Activated effector memory CD4-positive, alpha-beta T cell treated with anti-CD3 and anti-CD28 coated beads, Interleukin-2, amount 50 U/mL, for 16 hours (primary cell): Measurements from ENCODE around the gene MUTYH.
A peak's percentile ranks its signal among the peaks of the same experiment; 100 is the strongest.

Experiments
- DNase-seq: peaks from one replicate; pipeline ENCODE4 v3.0.0-alpha.2; 2020

The MUTYH gene

DNA sequence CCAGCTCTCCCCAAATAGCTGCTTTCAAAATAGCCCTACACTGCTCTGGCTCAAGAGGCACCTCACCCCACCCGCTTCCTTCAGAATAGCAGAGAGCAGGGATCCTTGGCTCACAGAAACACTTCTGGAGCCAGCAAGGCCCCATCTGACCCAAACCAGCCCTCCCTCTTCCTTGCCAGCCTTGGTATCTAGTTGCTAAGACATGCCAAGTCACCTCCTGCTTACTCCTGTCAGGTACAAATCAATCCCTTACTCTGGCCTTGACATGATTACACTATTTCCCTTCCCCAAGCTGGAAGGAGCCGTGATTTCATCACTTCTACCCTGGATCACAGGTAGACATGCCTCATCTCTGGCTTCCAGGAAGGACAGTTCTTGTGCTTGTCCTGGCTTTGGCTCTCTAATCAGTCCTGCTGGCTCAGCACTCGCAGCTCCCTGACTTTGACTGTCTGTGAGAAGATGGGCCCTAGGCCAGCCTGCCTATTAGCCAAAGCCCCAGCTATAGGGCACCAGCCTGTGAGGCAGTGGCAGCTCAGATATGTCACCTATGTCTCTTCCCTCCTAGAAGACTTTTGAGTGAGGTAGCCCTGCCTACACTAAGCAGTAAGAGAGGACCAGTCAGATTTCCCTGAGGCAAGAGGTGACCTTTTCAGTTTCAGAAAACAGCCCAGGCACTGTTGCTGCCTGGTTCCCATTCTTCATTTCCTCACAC is 8.9 kb upstream of the MUTYH start:
- DNase-seq, result no peak

DNA sequence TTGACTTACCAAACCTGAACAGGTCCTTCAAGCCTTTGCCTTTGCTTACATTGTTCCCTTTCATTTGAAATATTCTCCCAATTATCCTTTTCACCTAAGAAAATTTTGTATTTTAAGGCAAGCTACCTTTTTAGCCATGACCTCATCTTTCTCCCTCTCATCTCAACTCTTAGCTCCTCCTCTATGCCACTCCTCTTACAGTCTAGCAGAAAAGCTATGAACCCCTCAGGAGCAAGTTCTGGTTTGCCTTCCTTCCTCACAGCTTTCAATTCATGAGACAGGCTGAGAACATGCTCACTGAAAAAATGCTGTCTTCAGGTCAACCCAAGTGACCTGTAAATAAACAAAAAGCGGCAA is 8.3 kb upstream of the MUTYH start:
- no peak for DNase-seq

GRCh38 chr1:45348020-45348419 is 7.8 kb upstream of the MUTYH start:
- DNase-seq, result no peak

- no peak for DNase-seq
These were observed 6.2 kb upstream of the MUTYH start for GRCh38 chr1:45346473-45346872.

DNA sequence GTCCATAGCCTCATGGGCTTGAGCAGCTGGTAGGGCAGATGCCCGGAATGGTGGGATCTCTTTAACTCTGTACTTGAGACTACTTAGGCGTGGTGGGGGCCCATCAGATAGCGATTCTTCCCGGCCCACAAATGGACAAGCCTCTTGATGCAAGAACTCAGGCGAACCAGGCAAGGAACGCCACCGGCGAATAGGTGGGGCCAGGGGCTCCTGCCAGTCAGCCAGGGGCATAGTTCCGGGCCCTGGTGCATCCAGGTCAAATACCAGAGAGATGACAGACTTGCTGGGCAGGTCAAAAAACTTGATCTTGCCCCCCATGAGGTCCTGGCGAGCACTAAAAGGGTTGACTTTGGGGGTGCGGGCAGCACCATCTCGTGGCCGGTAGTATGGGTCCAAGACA is 4.8 kb upstream of the MUTYH start:
- DNase-seq, result no peak

DNA sequence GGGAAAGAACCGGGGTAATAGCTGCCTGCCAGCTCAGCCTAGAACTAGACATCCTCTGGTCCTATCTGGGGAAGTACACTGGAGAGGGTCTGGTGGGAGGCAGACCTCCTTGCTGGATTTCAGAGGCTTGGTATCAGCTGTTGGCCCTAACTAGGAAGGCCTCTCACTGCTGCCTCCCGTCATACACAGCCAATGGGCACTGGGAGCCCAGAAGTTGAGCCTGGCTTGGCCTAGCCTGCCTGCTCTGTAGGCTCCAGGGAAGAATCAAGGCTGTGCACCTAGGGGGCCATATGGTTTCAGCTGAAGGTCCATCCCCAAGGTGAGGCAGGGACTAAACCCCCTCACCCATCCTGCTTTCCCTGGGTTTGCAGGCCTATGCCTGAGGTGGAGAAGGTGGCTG is 4.3 kb upstream of the MUTYH start:
- DNase-seq, result no peak

DNA sequence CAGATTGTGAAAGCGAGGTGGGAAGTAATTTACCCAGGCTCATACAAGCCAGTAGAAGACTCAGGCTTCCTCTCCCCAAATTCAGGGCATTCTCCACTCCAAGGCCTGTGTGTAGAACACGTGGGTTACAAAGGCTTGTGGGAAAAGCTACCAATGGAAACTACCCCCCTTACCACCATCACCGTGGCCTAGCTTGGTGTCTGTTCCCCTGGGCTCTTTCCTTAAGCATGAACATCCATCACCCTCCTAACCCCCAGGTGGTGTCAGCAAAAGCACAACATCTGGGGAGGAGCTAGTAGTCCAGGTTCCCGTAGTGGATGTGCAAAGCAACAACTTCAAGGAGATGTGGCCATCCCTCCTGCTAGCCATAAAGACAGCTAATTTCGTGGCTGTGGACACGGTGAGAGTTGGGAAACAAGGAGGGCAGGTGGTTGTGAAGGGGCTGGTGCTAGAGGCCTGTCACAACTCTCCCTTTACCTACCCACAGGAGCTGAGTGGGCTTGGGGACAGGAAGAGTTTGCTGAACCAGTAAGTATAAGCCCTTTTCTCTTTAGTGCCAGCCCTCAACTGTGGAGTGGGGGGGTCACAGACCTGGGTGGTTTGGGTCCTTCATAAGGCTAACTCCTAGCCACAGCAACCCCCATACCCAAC is 701 bp upstream of the MUTYH start:
- peak; percentile 66 for DNase-seq

- DNase-seq, result no peak
These were observed 2.5 kb downstream of the MUTYH start for GRCh38 chr1:45337630-45338325.

GRCh38 chr1:45335855-45336324 is 4.3 kb downstream of the MUTYH start:
- DNase-seq, result no peak

- DNase-seq, result no peak
These were observed 5.7 kb downstream of the MUTYH start for GRCh38 chr1:45334308-45335245.

GRCh38 chr1:45332346-45332720 is 7.9 kb downstream of the MUTYH start:
- DNase-seq, result no peak

DNA sequence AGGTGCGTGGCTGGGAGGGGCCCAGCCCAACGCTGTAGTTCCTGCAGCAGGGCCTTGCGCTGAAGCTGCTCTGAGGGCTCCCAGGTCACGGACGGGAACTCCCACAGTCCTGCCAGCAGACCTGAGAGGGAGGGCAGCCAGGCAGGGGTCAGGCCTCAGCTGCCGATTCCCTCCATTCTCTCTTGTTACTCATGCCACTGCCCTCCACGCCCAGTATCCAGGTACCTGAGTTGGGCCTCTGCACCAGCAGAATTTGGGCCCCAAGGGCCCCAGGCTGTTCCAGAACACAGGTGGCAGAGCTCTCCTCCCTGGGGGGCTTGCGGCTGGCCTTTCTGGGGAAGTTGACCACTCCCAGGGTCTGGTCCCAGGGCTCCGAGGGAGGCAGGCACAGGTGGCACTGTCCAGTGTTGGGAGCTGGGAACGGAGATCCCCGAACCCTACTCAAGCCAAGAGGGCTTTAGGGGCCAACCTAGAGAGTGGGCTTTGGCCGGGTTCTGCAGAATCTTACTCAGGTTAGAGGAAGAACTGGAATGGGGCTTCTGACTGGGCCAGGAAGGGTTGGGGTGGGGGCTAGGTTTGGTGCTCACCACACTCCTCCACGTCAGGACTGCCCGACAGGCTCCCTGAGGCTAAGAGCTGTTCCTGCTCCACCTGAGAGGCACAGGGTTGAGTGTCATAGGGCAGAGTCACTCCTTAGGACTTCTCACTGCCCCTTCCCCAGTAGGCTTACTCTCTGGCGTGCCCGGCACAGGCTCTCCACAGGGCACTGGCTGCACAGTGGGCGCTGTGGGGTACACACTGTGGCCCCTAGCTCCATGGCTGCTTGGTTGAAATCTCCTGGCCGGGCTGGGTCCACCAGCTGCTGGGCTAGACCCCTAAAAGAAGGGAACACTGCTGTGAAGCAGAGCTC is 8.5 kb downstream of the MUTYH start:
- DNase-seq, result no peak

GRCh38 chr1:45329445-45329844 is 10.8 kb downstream of the MUTYH start:
- DNase-seq, result no peak

DNA sequence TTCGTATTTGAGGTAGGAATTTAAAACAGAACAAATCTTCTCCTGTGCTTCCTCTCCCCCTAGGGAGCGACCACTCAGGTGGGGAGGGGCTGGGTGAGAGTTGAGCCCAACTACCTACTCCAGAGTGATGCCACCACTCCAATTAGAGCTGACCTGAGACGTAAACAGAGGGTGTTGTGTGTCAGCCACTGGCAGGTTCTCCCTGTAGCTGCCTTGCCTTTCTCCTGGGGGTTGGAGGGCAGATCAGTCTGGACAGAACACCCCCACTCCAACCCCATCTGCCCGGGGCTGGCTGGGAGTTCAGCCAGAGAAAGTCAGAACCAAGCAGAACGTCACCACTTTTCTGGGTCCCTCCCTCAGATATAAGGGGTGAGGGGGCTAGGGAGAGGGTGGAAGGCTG is 11.6 kb downstream of the MUTYH start:
- no peak for DNase-seq

- no peak for DNase-seq
These were observed 12.4 kb downstream of the MUTYH start for GRCh38 chr1:45327644-45328515.

DNA sequence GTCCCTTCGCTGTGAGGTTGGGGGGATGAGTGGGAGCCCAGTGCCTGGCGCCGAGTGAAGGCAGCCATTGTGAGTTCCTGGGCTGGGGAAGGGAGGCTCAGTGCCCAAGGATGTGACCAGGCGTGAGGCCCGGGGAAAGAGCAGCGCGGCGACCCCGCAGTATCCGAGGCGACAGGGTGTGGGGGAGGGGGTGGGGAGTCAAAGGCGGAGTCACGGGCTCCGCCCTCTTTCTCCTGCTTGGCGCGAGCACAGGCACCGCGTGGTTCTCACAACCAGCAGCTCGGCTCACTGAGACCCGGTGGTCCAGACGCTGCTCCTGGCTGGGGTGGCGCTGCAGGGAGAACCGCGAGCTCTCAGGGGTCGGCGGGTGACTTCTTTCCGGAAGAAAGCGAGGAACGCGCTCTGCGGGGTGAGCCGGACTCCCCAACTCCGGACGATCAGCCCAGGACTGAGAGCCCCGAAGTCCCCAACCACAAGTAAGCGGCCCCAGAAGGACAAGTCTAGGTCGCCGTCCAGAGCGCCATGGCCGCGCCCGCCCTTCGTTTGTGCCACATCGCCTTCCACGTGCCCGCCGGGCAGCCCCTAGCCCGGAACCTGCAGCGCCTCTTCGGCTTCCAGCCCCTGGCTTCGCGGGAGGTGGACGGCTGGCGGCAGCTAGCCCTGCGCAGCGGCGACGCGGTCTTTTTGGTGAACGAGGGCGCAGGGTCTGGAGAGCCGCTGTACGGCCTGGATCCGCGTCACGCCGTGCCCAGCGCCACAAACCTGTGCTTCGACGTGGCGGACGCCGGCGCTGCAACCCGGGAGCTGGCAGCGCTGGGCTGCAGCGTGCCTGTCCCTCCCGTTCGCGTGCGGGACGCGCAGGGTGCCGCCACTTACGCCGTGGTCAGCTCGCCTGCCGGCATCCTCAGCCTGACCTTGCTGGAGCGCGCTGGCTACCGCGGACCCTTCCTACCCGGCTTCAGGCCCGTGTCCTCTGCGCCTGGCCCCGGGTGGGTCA is 13.3 kb downstream of the MUTYH start, which contains the start of gene HPDL:
Gene HPDL, plus strand, starts transcription at position 269 of the 997 bp plus-strand sequence. Its CDS starts 254 bp downstream, at position 523.
- DNase-seq, result peak; percentile 83

GRCh38 chr1:45325851-45326506 is 14.3 kb downstream of the MUTYH start:
- no peak for DNase-seq

DNA sequence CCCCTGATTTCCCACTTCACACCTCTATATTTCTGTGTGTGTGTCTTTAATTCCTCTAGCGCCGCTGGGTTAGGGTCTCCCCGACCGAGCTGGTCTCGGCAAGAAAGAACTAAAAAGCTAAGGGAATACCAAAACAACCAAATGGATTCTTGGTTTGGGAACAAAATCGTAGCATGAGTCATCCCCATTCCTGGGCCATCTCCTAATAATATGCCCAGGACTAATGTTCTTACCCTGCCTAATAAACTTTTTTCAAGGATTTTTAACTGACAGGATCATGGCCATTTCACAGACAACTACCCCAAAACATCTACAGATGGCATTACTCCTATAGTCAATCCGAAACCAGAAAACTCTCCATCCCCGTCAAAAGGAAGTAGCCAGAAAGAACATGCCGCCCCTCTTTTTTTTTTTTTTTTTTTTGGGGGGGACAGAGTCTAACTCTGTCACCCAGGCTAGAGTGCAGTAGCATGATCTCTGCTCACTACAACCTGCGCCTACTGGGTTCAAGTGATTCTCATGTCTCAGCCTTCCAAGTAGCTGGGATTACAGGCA is 17.7 kb downstream of the MUTYH start:
- DNase-seq, result no peak

- no peak for DNase-seq
These were observed 18.8 kb downstream of the MUTYH start for GRCh38 chr1:45321444-45321843.
